ENCODE measurements around the gene C18orf63.

Gene C18orf63

DNA sequence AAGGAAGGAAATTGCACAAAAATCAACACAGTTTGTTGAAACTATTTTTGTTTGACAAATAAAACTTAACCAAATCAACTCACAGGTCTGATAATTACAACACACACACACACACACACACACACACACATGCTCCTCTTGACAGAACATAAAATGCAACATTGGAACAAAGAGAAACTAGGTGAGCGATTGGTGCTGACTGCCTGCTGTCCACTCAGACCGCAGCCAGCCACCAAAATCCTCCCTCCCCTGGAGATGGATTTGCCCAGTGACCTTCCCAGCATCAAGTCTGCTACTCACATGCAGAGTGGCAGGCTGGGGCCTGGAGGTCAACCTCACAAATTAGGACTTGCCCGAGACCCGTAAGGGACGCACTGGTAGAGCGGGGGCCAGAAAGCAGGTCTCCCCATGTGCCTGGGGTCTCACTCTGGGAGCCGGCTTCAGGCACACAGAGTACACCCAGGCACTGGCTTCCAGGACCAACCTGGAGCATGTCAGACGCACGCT lies 80.1 kb downstream of the C18orf63 start:
- no peak for DNase-seq (ENCODE audit: low read depth)
- TF ChIP-seq, protein P1, sequence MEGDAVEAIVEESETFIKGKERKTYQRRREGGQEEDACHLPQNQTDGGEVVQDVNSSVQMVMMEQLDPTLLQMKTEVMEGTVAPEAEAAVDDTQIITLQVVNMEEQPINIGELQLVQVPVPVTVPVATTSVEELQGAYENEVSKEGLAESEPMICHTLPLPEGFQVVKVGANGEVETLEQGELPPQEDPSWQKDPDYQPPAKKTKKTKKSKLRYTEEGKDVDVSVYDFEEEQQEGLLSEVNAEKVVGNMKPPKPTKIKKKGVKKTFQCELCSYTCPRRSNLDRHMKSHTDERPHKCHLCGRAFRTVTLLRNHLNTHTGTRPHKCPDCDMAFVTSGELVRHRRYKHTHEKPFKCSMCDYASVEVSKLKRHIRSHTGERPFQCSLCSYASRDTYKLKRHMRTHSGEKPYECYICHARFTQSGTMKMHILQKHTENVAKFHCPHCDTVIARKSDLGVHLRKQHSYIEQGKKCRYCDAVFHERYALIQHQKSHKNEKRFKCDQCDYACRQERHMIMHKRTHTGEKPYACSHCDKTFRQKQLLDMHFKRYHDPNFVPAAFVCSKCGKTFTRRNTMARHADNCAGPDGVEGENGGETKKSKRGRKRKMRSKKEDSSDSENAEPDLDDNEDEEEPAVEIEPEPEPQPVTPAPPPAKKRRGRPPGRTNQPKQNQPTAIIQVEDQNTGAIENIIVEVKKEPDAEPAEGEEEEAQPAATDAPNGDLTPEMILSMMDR (conservative IDR thresholded peaks at IDR 0.05; ENCODE audit: control insufficient read depth, insufficient read depth, low read depth, low read length) = no peak
- H3K4me3 ChIP-seq (ENCODE audit: control insufficient read depth, low read depth, low read length) = no peak overlapping the region

DNA sequence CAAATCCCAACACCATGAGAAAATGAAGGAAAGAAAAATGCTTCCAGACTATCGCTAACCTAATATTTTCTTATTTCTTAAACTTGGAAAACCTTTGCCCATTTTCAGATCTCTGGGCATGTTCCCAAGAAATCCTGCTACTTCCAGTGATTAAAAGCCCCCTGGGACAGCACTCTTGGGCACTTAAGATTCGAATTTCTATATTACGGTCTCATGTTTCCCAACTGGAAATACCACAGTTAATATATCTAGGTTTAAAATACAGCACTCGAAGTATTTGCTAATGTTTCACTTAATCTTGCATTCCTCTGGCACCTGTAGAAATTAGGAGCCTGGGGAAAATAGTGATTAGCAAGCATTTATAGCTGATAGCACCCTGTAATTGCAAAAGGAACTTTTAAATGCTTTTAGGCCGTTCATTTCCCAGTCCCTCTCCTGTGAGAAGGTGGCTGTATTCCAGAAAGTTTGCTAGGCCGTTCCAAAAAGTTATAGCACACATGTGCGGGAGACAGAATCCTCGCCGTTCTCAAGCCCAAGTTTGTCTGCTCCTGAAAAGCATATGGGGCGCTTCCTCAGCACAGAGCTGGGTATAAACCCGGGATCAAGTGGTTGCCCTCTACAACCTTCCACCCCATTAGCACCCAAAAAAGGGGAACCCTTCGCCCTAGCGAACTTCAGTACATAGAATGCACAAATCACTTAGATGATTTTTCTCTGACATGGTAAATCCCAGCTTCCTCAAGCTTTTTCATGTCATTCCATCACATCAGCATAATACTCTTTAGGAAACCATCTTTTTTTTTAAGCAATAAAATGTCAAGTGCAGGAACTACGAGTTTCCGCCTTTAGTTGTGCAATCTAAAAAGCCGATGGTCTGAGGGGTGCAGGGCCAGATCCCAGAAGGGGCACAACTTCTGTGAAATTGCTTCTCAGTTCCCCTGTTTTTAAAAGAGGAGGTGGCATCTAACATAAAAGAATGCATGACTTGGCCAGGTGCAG lies 80.8 kb downstream of the C18orf63 start:
- no peak overlapping the region for H3K4me3 ChIP-seq (ENCODE audit: control insufficient read depth, low read depth, low read length)
- TF ChIP-seq, protein P1 (conservative IDR thresholded peaks at IDR 0.05; ENCODE audit: control insufficient read depth, insufficient read depth, low read depth, low read length) = no peak
- peak; percentile 24 for DNase-seq (ENCODE audit: low read depth)

DNA sequence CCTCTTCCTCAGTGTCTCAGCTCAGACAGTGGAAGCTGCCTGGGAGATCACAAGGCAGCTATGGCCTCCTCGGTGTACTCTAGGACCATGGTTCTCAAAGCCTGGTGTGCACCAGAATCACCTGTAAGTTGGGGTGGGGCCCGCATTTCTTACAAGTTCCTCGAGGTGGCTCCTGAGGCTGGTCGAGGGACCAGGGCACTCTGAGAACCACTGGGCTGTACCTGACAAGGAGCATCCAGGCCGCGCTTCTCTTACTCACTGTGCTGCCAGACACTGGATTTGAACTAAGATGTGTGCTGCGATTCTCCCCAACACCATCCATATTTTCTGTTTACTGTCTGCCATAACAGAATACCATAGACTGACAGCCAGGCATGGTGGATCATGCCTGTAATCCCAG lies 81.9 kb downstream of the C18orf63 start:
- H3K4me3 ChIP-seq (ENCODE audit: control insufficient read depth, low read depth, low read length) = no peak overlapping the region
- no peak for DNase-seq (ENCODE audit: low read depth)
- TF ChIP-seq, protein P1 (conservative IDR thresholded peaks at IDR 0.05; ENCODE audit: control insufficient read depth, insufficient read depth, low read depth, low read length) = no peak

DNA sequence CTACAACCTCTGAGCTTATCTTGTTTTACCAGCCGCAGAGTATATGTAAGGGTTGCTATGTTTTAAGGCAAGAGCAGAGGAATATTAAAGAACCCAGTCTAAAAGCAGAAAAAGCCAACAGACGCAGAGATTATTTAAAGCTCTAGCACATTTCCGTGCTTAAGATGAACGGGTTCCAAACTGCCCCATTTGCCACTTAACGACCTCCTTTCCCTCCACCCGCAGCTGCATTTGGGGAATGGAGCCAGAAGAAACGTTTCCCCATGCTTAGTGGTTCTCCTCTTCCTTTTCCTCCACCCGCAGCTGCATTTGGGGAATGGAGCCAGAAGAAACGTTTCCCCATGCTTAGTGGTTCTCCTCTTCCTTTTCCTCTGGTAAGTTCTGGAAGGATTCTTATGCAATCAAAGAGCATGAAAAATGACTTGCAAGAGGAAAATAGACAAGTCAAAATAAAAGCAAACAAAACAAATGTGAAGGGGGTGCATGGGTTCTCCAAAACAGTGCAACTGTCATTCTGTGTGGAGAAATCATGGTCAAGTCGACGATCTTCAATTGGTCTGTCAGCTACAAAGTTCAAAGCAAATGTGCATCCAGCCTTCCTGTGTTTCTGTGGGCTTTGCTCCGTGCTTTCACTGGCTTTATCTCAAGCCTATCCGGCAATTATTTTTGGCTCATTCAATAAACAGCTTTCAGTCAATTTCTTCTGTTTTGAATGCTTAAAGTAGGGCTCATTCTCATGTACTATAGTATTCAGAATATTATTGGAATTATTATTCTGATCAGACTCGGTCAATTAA lies 83.7 kb downstream of the C18orf63 start:
- H3K4me3 ChIP-seq (ENCODE audit: control insufficient read depth, low read depth, low read length) = no peak overlapping the region
- TF ChIP-seq, protein P1 (conservative IDR thresholded peaks at IDR 0.05; ENCODE audit: control insufficient read depth, insufficient read depth, low read depth, low read length) = no peak
- no peak for DNase-seq (ENCODE audit: low read depth)

DNA sequence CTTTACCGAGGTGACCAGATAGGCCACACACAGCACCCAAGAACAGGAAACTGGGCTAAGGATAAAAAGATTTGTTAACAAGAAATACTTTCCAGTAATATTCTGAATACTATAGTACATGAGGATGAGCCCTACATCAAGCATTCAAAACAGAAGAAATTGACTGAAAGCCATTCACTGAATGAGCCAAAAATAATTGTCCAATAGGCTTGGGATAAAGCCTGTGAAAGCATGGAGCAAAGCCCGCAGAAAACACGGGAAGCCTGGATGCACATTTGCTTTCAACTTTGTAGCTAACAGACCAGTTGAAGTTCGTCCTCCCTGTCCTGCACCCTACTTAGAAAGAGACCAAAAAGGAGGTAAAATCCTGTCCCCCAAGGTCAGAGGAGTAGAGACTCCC lies 85.2 kb downstream of the C18orf63 start:
- TF ChIP-seq, protein P1 (conservative IDR thresholded peaks at IDR 0.05; ENCODE audit: control insufficient read depth, insufficient read depth, low read depth, low read length) = no peak
- H3K4me3 ChIP-seq (ENCODE audit: control insufficient read depth, low read depth, low read length) = no peak overlapping the region
- DNase-seq (ENCODE audit: low read depth) = no peak

DNA sequence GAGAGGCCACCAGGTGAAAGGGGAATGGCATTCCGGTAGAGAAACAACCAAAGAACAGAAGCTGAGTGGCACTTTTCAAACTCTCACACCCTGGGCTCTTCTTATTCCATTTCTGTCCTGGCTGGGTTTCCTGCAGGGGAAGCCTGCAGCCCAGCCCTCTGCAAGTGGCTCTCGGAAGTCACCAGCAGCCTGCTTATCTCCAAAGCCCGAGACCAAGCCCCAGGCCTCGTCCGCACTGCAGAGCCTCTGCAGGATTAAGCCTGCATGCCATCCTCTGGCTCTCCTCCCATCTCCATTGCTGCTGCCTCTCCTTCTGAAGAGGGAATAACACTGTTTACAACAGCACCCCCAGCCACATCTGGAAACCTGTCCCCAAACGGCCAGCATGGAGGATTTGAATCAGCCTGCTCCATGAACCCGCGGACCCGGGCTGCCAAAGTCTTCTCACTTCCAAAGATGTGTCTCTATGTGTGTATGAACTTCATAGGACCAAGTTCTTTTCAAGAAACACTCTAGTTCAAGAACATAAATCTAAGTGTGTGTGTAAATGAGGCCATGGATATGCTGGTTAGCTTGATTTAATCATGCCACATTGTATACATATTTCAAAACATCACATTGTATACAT lies 87.3 kb downstream of the C18orf63 start:
- TF ChIP-seq, protein P1 (conservative IDR thresholded peaks at IDR 0.05; ENCODE audit: control insufficient read depth, insufficient read depth, low read depth, low read length) = no peak
- no peak for DNase-seq (ENCODE audit: low read depth)
- H3K4me3 ChIP-seq (ENCODE audit: control insufficient read depth, low read depth, low read length) = no peak overlapping the region

Data from fibroblast of mammary gland (primary cell).